Stimulated activated effector memory CD8-positive, alpha-beta T cell treated with anti-CD3 and anti-CD28 coated beads, Interleukin-12 subunit alpha, Interleukin-12 subunit beta, amount 100 ng/mL, for 72 hours (primary cell): ENCODE results near the gene CD300LG.

Experiments
- ATAC-seq: fragments of 150-1000 bp; cut with Tn5 transposase; 2 replicates; pipeline ENCODE4 v1.10.0; 2021
- DNase-seq, 2 donors: peaks; one replicate each; pipeline ENCODE4 v3.0.0; 2021 to 2022; ENCODE audit warnings: low spot score in 2 of 2
- H3K27ac Mint-ChIP-seq: one replicate; pipeline ENCODE4 v1.8.0; 2022; ENCODE audit warnings: mild to moderate bottlenecking, mixed read lengths
- H3K36me3 Mint-ChIP-seq: one replicate; pipeline ENCODE4 v1.8.0; 2022; ENCODE audit warnings: mild to moderate bottlenecking, mixed read lengths
- H3K4me1 Mint-ChIP-seq: one replicate; pipeline ENCODE4 v1.8.0; 2022; ENCODE audit warnings: mixed read lengths
- H3K4me3 Mint-ChIP-seq: one replicate; pipeline ENCODE4 v1.8.0; 2022; ENCODE audit warnings: mild to moderate bottlenecking, mixed read lengths
- H3K9me3 Mint-ChIP-seq: one replicate; pipeline ENCODE4 v1.8.0; 2022; ENCODE audit warnings: mixed read lengths

The CD300LG gene

GRCh38 chr17:43900183-43900857 lies 53.3 kb downstream of the CD300LG start:
- Mint-ChIP-seq H3K4me1 (peaks cover 21% of the 10 kb centered on the region), H3K27ac (no peak overlapping the region), H3K4me3 (peak overlapping the region; percentile 72), H3K9me3 (no peaks in the 10 kb centered on the region), H3K36me3 (peaks cover 7% of the 10 kb centered on the region)
- ATAC-seq: peak; percentile 98
- peak; percentile 66 to 88 for DNase-seq

GRCh38 chr17:43900858-43901754 lies 54.1 kb downstream of the CD300LG start:
- DNase-seq (no peak), ATAC-seq (peak; percentile 9)
- peaks cover 23% of the 10 kb centered on the region for H3K4me1 Mint-ChIP-seq
- peak overlapping the region; percentile 72 for H3K4me3 Mint-ChIP-seq
- peaks cover 7% of the 10 kb centered on the region for H3K36me3 Mint-ChIP-seq
- no peak overlapping the region for H3K27ac Mint-ChIP-seq
- H3K9me3 Mint-ChIP-seq: no peaks in the 10 kb centered on the region

GRCh38 chr17:43901861-43902589 lies 55.0 kb downstream of the CD300LG start:
- no peaks in the 10 kb centered on the region for H3K9me3 Mint-ChIP-seq
- no peak overlapping the region for H3K27ac Mint-ChIP-seq
- H3K36me3 Mint-ChIP-seq: peaks cover 7% of the 10 kb centered on the region
- ATAC-seq (no peak), DNase-seq (no peak)
- H3K4me3 Mint-ChIP-seq: no peak overlapping the region
- peaks cover 32% of the 10 kb centered on the region for H3K4me1 Mint-ChIP-seq

GRCh38 chr17:43905400-43905984 lies 58.5 kb downstream of the CD300LG start:
- DNase-seq (no peak), ATAC-seq (no peak)
- Mint-ChIP-seq H3K27ac (no peak overlapping the region), H3K9me3 (no peaks in the 10 kb centered on the region), H3K4me3 (peak overlapping the region; percentile 76), H3K4me1 (peaks cover 23% of the 10 kb centered on the region), H3K36me3 (no peaks in the 10 kb centered on the region)

- ATAC-seq: peak; percentile 69
- peaks cover 15% of the 10 kb centered on the region for H3K4me1 Mint-ChIP-seq
- no peaks in the 10 kb centered on the region for H3K36me3 Mint-ChIP-seq
- peak overlapping the region; percentile 76 for H3K4me3 Mint-ChIP-seq
- no peak for DNase-seq
- peak overlapping the region; percentile 83 for H3K27ac Mint-ChIP-seq
- H3K9me3 Mint-ChIP-seq: no peaks in the 10 kb centered on the region
These were observed 59.2 kb downstream of the CD300LG start for GRCh38 chr17:43905985-43906852.

GRCh38 chr17:43906951-43907424 lies 60.0 kb downstream of the CD300LG start:
- Mint-ChIP-seq H3K9me3 (no peaks in the 10 kb centered on the region), H3K36me3 (no peaks in the 10 kb centered on the region), H3K4me3 (peak overlapping the region; percentile 76), H3K4me1 (peaks cover 13% of the 10 kb centered on the region), H3K27ac (peak overlapping the region; percentile 83)
- ATAC-seq: peak; percentile 5
- no peak for DNase-seq

- Mint-ChIP-seq H3K36me3 (no peaks in the 10 kb centered on the region), H3K27ac (peak within 1 kb of the TSS; percentile 83), H3K4me1 (peaks cover 13% of the 10 kb centered on the region), H3K4me3 (peak within 1 kb of the TSS; percentile 76), H3K9me3 (no peaks in the 10 kb centered on the region)
- DNase-seq: peak; percentile 37 to 78
- ATAC-seq: peak; percentile 74
These were observed 60.5 kb downstream of the CD300LG start, which contains the start of gene MPP2 for GRCh38 chr17:43907425-43907981. Gene MPP2 (minus strand): TSS chr17:43907536. CDS start chr17:43904460, 3,076 bp downstream.

GRCh38 chr17:43907998-43908721 lies 61.2 kb downstream of the CD300LG start:
- H3K27ac Mint-ChIP-seq: no peak overlapping the region
- peak overlapping the region; percentile 76 for H3K4me3 Mint-ChIP-seq
- DNase-seq: peak in 1 of 2 donors; percentile 18

GRCh38 chr17:43909537-43910231 lies 62.7 kb downstream of the CD300LG start:
- no peaks in the 10 kb centered on the region for H3K9me3 Mint-ChIP-seq
- no peak overlapping the region for H3K27ac Mint-ChIP-seq
- ATAC-seq (no peak), DNase-seq (no peak)
- H3K4me1 Mint-ChIP-seq: peaks cover 13% of the 10 kb centered on the region
- no peak overlapping the region for H3K4me3 Mint-ChIP-seq
- no peaks in the 10 kb centered on the region for H3K36me3 Mint-ChIP-seq

More at GRCh38 chr17:43907998-43908721, 61.2 kb downstream of the CD300LG start:
- Mint-ChIP-seq H3K4me1 (peaks cover 13% of the 10 kb centered on the region), H3K36me3 (no peaks in the 10 kb centered on the region), H3K9me3 (no peaks in the 10 kb centered on the region)
- peak; percentile 76 for ATAC-seq

GRCh38 chr17:43911904-43912303 lies 64.9 kb downstream of the CD300LG start:
- Mint-ChIP-seq H3K9me3 (no peaks in the 10 kb centered on the region), H3K4me1 (peaks cover 3% of the 10 kb centered on the region), H3K27ac (no peak overlapping the region), H3K36me3 (no peaks in the 10 kb centered on the region), H3K4me3 (no peak overlapping the region)
- DNase-seq (no peak), ATAC-seq (no peak)

- no peaks in the 10 kb centered on the region for H3K9me3 Mint-ChIP-seq
- H3K36me3 Mint-ChIP-seq: no peaks in the 10 kb centered on the region
- ATAC-seq (no peak), DNase-seq (no peak)
- no peak overlapping the region for H3K4me3 Mint-ChIP-seq
- H3K27ac Mint-ChIP-seq: no peak overlapping the region
- no peaks in the 10 kb centered on the region for H3K4me1 Mint-ChIP-seq
These were observed 65.8 kb downstream of the CD300LG start for GRCh38 chr17:43912635-43913304.
